Measurements from ENCODE around the gene SRRM3. TPM values are rescaled to one million over a fixed set of nuclear protein-coding genes. Genes with fewer than 3 reads are reported as not detected.

The SRRM3 gene
- total RNA-seq, 2 donors from 2014 or later, result 4.1 to 5.0 TPM

GRCh38 chr7:76300166-76300731 lies 98.6 kb downstream of the SRRM3 start:
- Histone ChIP-seq H3K9me3 (ENCODE audit: control insufficient read depth, low read length) (no peaks in the 10 kb centered on the region), H3K4me3 (ENCODE audit: low read length) (no peak overlapping the region), H3K27ac (ENCODE audit: low read depth, low read length) (no peak overlapping the region), H3K36me3 (ENCODE audit: control insufficient read depth, insufficient read depth, low read length) (no peaks in the 10 kb centered on the region), H3K4me1 (ENCODE audit: control insufficient read depth, insufficient read depth, low read length) (no peaks in the 10 kb centered on the region), H3K27me3 (ENCODE audit: control insufficient read depth, insufficient read depth, low read length, poor library complexity, severe bottlenecking) (no peaks in the 10 kb centered on the region), H3K9ac (ENCODE audit: extremely low read depth, low read length, poor library complexity, severe bottlenecking) (no peak overlapping the region)
- TF ChIP-seq, protein P1, sequence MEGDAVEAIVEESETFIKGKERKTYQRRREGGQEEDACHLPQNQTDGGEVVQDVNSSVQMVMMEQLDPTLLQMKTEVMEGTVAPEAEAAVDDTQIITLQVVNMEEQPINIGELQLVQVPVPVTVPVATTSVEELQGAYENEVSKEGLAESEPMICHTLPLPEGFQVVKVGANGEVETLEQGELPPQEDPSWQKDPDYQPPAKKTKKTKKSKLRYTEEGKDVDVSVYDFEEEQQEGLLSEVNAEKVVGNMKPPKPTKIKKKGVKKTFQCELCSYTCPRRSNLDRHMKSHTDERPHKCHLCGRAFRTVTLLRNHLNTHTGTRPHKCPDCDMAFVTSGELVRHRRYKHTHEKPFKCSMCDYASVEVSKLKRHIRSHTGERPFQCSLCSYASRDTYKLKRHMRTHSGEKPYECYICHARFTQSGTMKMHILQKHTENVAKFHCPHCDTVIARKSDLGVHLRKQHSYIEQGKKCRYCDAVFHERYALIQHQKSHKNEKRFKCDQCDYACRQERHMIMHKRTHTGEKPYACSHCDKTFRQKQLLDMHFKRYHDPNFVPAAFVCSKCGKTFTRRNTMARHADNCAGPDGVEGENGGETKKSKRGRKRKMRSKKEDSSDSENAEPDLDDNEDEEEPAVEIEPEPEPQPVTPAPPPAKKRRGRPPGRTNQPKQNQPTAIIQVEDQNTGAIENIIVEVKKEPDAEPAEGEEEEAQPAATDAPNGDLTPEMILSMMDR (conservative IDR thresholded peaks at IDR 0.05), result no peak
- DNase-seq, result no peak
- Mint-ChIP-seq H3K27ac (no peak overlapping the region), H3K9me3 (peaks cover 4% of the 10 kb centered on the region), H3K4me3 (no peak overlapping the region), H3K4me1 (peaks cover 6% of the 10 kb centered on the region), H3K36me3 (ENCODE audit: low read depth) (peaks cover 7% of the 10 kb centered on the region), H3K27me3 (ENCODE audit: insufficient read depth) (peaks cover 22% of the 10 kb centered on the region)
- WGBS, 2 experiments (ENCODE audit: insufficient coverage in 1 of 2, insufficient read length in 1 of 2), result 93 to 94% methylated on average over 5 to 7 of the region's 7 CpGs

- Histone ChIP-seq H3K27ac (ENCODE audit: low read depth, low read length) (no peak overlapping the region), H3K27me3 (ENCODE audit: control insufficient read depth, insufficient read depth, low read length, poor library complexity, severe bottlenecking) (no peaks in the 10 kb centered on the region), H3K9me3 (ENCODE audit: control insufficient read depth, low read length) (no peaks in the 10 kb centered on the region), H3K9ac (ENCODE audit: extremely low read depth, low read length, poor library complexity, severe bottlenecking) (no peak overlapping the region), H3K36me3 (ENCODE audit: control insufficient read depth, insufficient read depth, low read length) (no peaks in the 10 kb centered on the region), H3K4me3 (ENCODE audit: low read length) (no peak overlapping the region), H3K4me1 (ENCODE audit: control insufficient read depth, insufficient read depth, low read length) (no peaks in the 10 kb centered on the region)
- Mint-ChIP-seq H3K36me3 (ENCODE audit: low read depth) (peaks cover 7% of the 10 kb centered on the region), H3K27me3 (ENCODE audit: insufficient read depth) (peaks cover 22% of the 10 kb centered on the region), H3K9me3 (peaks cover 4% of the 10 kb centered on the region), H3K27ac (no peak overlapping the region), H3K4me1 (peaks cover 6% of the 10 kb centered on the region), H3K4me3 (no peak overlapping the region)
- DNase-seq, result no peak
- 94 to 100% methylated on average over 1 to 3 of the region's 3 CpGs for WGBS, 2 experiments (ENCODE audit: insufficient coverage in 1 of 2, insufficient read length in 1 of 2)
- TF ChIP-seq, protein P1 (conservative IDR thresholded peaks at IDR 0.05), result no peak
Observed at GRCh38 chr7:76301000-76301399, 99.3 kb downstream of the SRRM3 start.

GRCh38 chr7:76302347-76303201 lies 100.9 kb downstream of the SRRM3 start, which contains the start of gene HSPB1:
HSPB1 (plus strand) TSS chr7:76302673; CDS start chr7:76302713, 40 bp downstream.
- H3K4me3 ChIP-seq (ENCODE audit: low read length), result peak within 1 kb of the TSS; percentile 81
- H3K27ac ChIP-seq (ENCODE audit: low read depth, low read length), result peak within 1 kb of the TSS; percentile 87
- H3K36me3 ChIP-seq (ENCODE audit: control insufficient read depth, insufficient read depth, low read length), result no peaks in the 10 kb centered on the region
- TF ChIP-seq, protein P1 (conservative IDR thresholded peaks at IDR 0.05), result no peak
- DNase-seq, result peak; percentile 91
- peaks cover 7% of the 10 kb centered on the region for H3K36me3 Mint-ChIP-seq (ENCODE audit: low read depth)
- H3K4me1 ChIP-seq (ENCODE audit: control insufficient read depth, insufficient read depth, low read length), result no peaks in the 10 kb centered on the region
- no peaks in the 10 kb centered on the region for H3K27me3 ChIP-seq (ENCODE audit: control insufficient read depth, insufficient read depth, low read length, poor library complexity, severe bottlenecking)
- H3K4me1 Mint-ChIP-seq, result peaks cover 14% of the 10 kb centered on the region
- 0 to 1% methylated on average over 31 to 75 of the region's 75 CpGs for WGBS, 2 experiments (ENCODE audit: insufficient coverage in 1 of 2, insufficient read length in 1 of 2)
- H3K27me3 Mint-ChIP-seq (ENCODE audit: insufficient read depth), result peaks cover 22% of the 10 kb centered on the region
- peak within 1 kb of the TSS; percentile 56 for H3K9ac ChIP-seq (ENCODE audit: extremely low read depth, low read length, poor library complexity, severe bottlenecking)
- H3K27ac Mint-ChIP-seq, result peak within 1 kb of the TSS; percentile 89
- H3K4me3 Mint-ChIP-seq, result peak within 1 kb of the TSS; percentile 74
- H3K9me3 ChIP-seq (ENCODE audit: control insufficient read depth, low read length), result no peaks in the 10 kb centered on the region
- H3K9me3 Mint-ChIP-seq, result peaks cover 4% of the 10 kb centered on the region

Measured in endodermal cell (in vitro differentiated cells).